ENCODE data around the gene PTPRD.

DNA sequence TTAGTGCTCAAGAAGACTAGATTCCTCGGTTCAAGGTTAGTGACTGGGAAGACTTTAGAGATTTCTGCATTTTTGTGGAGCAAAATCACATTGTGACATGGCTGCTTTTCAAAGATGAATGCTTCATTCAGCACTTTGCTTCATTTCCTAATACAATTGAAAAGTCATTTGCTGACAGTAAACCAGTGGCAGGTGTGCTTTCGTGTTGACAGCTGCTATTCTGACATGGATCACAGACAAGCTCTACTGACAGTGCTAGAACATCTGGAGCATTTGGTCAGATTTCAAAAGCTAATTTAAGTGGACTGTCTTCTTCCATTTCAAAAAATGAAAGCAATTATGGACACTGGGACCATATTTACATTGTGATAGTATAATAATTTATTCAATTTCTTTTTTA lies 1060.1 kb downstream of the PTPRD start:
- TF ChIP-seq, protein P1, sequence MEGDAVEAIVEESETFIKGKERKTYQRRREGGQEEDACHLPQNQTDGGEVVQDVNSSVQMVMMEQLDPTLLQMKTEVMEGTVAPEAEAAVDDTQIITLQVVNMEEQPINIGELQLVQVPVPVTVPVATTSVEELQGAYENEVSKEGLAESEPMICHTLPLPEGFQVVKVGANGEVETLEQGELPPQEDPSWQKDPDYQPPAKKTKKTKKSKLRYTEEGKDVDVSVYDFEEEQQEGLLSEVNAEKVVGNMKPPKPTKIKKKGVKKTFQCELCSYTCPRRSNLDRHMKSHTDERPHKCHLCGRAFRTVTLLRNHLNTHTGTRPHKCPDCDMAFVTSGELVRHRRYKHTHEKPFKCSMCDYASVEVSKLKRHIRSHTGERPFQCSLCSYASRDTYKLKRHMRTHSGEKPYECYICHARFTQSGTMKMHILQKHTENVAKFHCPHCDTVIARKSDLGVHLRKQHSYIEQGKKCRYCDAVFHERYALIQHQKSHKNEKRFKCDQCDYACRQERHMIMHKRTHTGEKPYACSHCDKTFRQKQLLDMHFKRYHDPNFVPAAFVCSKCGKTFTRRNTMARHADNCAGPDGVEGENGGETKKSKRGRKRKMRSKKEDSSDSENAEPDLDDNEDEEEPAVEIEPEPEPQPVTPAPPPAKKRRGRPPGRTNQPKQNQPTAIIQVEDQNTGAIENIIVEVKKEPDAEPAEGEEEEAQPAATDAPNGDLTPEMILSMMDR (conservative IDR thresholded peaks at IDR 0.05; ENCODE audit: low read depth, low read length): no peak
- no peak for TF ChIP-seq EZH2 (IDR thresholded peaks at IDR 0.05; ENCODE audit: borderline replicate concordance, low read depth, low read length, poor library complexity, severe bottlenecking)
